H4 (cell line): ENCODE measurements around the gene SSC5D. TPM values are rescaled to one million over a fixed set of nuclear protein-coding genes. Genes with fewer than 3 reads are reported as not detected.
A peak's percentile ranks its signal among the peaks of the same experiment; 100 is the strongest.
"Not testable (repeated sequence)": the region's sequence is repeated elsewhere in the genome, so short reads cannot be mapped to it uniquely, and the experiment has no call there.

Source experiments
- DNase-seq: peaks from one replicate; pipeline ENCODE4 v3.0.0-alpha.2; 2015; ENCODE audit warnings: low spot score
- total RNA-seq: library from RNA; depleted of rRNA; stranded (reverse); fragments of >200 nt; shearing (Covaris generic); gene quantifications from 2 replicates; pipeline ENCODE4 v1.2.3, GENCODE V29; 2014

Gene SSC5D
- total RNA-seq, 1 experiment from 2014 or later: 0.23 TPM

- DNase-seq: peak; percentile 96
Measured at GRCh38 chr19:55486971-55487923, 989 bp upstream of the SSC5D start.

DNA sequence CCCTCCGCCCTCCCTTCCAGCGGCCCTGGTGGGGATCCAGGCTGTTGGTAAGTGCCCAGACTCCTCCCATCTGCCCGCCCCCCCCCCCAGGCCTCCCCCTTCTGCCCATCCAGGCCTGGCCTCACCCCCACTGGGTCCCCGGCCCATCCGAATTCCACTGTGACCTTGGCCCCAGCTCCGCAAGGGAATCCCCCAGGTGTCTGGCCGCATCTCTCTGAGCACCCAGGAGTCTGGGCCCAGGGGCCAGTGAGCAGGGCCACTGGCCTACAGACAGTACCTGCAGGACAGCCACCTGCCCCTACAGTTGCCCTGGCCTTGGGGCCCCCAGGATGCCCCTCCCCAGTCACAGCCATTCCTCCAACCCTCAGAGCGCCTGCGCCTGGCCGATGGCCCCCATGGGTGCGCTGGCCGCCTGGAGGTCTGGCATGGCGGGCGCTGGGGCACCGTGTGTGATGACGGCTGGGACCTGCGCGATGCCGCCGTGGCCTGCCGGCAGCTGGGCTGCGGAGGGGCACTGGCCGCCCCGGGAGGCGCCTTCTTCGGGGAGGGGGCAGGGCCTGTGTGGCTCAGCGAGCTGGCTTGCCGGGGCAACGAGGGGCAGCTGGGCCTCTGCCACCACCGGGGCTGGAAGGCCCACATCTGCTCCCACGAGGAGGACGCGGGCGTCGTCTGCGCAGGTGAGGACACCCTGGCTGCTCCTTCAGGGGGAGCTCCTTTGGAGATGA lies 912 bp downstream of the SSC5D start:
- no peak for DNase-seq

DNA sequence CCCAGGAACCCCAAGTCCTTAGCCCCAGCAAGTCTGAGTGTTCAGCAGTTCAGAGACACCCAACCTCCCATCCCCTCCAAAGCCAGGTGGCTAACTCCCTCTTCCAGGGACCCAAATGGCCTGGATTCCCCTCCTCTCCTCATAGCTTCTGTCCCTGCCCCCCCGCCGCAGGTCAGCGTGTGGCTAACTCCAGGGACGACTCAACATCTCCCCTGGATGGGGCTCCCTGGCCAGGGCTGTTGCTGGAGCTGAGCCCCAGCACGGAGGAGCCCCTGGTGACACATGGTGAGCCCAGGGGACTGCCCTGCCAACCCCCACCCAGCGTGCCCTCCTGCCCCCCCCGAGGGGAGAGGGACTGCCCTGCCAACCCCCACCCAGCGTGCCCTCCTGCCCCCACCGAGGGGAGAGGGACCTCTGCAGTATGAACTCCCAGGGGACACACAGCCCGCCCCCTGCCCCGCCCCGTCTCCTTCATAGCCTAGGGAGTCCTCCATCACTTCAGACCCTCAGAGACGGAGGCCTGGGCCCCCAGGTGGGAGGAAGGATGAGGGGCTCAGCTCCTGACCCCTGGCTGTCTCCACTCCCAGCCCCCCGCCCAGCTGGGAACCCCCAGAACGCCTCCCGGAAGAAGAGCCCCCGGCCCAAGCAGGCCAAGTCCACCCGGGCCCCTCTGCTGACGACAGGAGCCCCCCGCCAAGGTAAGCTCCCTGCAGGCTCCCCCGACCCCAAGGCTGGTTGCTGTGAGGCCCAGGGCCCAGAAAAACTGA lies 1.7 kb downstream of the SSC5D start:
- DNase-seq: no peak

- DNase-seq: no peak
Measured at GRCh38 chr19:55490478-55491432, 2.5 kb downstream of the SSC5D start.

GRCh38 chr19:55491546-55492360 lies 3.5 kb downstream of the SSC5D start:
- no peak for DNase-seq

DNA sequence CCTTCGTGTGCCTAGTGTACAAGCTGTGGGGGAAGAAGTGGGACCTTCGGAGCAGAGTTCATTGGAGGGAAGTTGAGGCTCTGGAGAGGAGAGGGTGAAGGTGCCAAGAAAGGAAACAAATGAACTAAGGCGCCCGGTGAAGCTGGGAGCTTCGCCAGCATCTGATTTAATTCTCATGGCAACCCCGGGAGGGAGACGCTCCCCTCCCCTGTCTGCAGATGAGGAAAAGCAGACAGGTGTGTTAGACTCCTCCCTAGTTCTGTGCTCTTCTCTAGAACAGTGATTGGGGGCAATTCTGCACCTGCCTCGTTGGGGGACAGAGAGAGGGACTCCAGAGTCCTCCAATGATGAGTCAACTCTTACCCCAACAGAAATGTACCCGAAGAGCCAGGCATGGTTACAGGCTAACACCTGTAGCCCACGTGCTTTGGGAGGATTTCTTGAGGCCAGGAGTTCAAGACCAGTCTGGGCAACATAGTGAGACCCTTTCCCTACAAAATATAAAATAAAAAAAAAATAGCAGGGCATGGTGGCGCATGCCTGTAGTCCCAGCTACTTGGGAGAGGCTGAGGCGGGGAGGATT lies 4.2 kb downstream of the SSC5D start:
- no peak for DNase-seq

DNA sequence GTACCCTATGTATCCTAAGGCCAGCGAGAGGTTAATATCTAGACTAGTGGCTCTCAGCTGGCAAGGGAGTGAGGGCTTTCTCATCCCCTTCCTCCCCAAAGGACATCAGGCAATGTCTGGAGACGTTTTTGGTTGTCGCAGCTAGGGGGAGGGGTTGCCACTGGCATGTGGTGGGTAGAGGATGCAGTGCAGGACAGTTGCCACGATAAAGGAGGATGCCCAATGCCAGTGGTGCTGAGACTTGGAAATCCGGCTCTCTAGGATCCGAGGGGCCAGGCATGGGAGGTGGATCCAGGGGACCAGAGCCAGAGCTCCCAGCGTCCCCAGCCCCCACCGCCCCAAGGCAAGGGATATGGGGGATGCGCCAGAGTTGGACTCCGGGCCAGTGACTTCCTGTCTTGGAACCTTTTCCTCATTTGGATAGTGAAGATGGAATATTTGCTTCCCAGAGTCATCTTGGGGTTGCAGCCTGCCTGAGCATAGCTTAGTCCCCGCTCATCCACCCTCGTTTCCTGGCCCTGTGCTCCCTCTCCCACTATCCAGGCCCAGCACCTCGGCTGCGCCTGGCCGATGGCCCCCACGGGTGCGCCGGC lies 4.9 kb downstream of the SSC5D start:
- no peak for DNase-seq

GRCh38 chr19:55493645-55494171 lies 5.5 kb downstream of the SSC5D start:
- no peak for DNase-seq

GRCh38 chr19:55494172-55494761 lies 6.0 kb downstream of the SSC5D start:
- DNase-seq: no peak

GRCh38 chr19:55495646-55496349 lies 7.6 kb downstream of the SSC5D start:
- DNase-seq: no peak

- DNase-seq: not testable (repeated sequence)
Measured at GRCh38 chr19:55496820-55497219, 8.6 kb downstream of the SSC5D start.

DNA sequence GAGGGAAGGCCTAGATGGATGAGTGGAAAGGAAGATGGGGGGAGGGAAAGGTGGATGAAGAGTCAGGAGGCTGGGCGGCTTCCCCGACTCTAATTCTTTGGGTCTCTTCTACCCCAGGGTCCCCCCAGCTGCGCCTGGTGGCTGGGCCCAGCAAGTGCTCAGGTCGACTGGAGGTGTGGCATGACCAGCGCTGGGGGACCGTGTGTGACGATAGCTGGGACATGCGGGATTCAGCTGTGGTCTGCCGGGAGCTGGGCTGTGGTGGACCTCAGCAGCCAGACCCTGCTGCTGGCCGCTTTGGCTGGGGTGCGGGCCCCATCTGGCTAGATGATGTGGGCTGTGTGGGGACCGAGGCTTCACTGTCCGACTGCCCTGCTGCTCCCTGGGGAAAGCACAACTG lies 9.5 kb downstream of the SSC5D start:
- DNase-seq: no peak

DNA sequence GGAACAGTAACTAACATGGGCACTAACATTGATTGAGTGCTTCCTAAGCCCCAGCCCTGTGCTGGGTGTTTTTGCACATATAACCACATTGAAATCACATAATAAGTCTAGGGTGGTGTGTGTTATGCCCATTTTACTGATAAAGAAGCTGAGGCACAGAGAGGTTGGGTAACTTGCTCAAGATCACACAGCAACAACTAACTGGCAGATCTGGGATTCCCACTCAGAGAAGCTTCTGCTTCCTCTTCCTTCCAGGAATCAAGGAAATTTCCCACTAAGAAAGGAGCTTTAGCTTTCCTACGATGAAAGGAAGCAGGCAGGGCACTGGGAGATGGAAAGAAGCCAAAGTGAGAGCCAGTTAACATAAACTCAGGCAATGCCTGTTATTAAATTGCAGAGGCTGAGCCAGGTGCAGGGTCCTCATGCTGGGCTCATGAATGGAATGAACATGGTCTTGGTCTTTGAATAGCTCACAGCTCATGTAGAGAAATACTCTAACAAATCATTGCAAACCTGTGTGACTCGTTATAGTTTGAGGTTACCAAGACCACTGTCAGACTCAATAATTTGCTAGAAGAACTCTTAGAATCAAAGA lies 10.1 kb downstream of the SSC5D start:
- DNase-seq: no peak

- no peak for DNase-seq
Measured at GRCh38 chr19:55500368-55500952, 12.2 kb downstream of the SSC5D start.

DNA sequence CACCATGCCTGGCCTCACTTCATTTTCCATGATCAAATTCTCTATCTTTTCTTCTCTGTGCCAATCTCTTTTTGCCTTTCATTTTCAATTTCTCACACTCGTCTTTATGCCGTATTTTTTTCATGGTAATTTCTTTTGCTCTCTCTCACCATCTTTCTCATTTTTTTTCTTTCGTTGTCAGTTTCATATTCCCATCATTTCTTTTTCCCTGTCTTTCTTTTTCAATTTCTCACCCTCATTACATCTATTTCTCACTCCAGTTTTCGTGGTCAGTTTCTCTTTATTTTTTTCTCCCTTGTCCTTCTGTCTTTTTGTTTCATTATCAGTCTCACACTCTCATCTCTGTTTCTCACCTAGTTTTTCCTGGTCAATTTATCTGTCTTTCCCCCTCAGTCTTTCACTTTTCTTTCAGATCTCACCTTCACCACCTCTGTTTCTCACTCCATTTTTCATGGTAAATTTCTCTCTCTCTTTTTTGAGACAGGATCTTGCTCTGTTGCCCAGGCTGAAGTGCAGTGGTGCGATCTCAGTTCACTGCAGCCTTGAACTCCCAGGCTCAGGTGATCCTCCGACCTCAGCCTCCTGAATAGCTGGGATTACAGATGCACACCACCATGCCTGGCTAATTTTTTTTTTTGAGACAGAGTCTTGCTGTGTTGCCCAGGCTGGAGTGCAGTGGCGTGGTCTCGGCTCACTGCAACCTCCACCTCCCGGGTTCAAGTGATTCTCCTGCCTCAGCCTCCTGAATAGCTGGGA lies 14.1 kb downstream of the SSC5D start:
- DNase-seq: no peak

- DNase-seq: no peak
Measured at GRCh38 chr19:55503157-55503501, 14.9 kb downstream of the SSC5D start.
